ENCODE results near the gene SLC30A5.

The SLC30A5 gene

GRCh38 chr5:69170495-69170894 lies 76.7 kb downstream of the SLC30A5 start:
- DNase-seq: no peak

DNA sequence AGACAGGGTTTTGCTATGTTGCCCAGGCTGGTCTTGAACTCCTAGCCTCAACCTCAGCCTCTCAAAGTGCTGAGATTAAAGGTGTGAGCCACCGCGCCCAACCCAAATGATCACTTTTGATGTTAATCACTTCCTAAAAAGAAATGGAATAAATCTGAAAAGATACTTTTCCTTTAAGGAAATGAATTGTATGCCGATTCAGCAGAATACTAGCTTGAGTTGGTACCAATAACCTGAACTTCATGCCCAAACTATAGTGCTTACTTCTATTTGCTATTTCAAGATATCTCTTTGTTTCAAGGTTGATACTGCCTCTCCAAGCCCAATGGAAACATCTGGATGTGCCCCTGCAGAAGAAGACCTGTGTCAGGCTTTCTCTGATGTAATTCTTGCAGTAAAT lies 77.2 kb downstream of the SLC30A5 start:
- no peak for DNase-seq
